ENCODE data around the gene TMIE. TPM values are rescaled to one million over a fixed set of nuclear protein-coding genes. Genes with fewer than 3 reads are reported as not detected.
A peak's percentile ranks its signal among the peaks of the same experiment; 100 is the strongest.

TMIE gene
- total and polyA plus RNA-seq, 7 donors, result 0.63 to 1.8 (median 1.3) TPM; not detected in 3

GRCh38 chr3:46672349-46672695, 28.9 kb upstream of the TMIE start:
- Histone ChIP-seq H3K27me3 (no peaks in the 10 kb centered on the region), H3K4me1 (no peaks in the 10 kb centered on the region), H3K4me3 (no peak overlapping the region), H3K27ac (no peak overlapping the region), H3K36me3 (no peaks in the 10 kb centered on the region), H3K9me3 (no peaks in the 10 kb centered on the region)
- 91 to 92% methylated on average over 6 of the region's 6 CpGs for WGBS, 2 donors
- no peak for DNase-seq
- intact Hi-C loops (cut with DNase I), result no loop called here
- TF ChIP-seq EP300 (IDR thresholded peaks at IDR 0.05), result no peak
- no peak for TF ChIP-seq CTCF (IDR thresholded peaks at IDR 0.05)
- TF ChIP-seq POLR2AphosphoS5 (IDR thresholded peaks at IDR 0.05), result no peak
- TF ChIP-seq POLR2A (IDR thresholded peaks at IDR 0.05), result no peak

GRCh38 chr3:46673151-46674030, 27.8 kb upstream of the TMIE start:
- 88% methylated on average over 10 of the region's 10 CpGs for WGBS, 2 donors
- DNase-seq, result peak; percentile 30
- no peaks in the 10 kb centered on the region for H3K9me3 ChIP-seq
- intact Hi-C loops (cut with DNase I), result no loop called here
- no peak for TF ChIP-seq CTCF (IDR thresholded peaks at IDR 0.05)
- H3K4me1 ChIP-seq, result no peaks in the 10 kb centered on the region
- no peaks in the 10 kb centered on the region for H3K36me3 ChIP-seq
- no peak overlapping the region for H3K27ac ChIP-seq
- no peak overlapping the region for H3K4me3 ChIP-seq
- H3K27me3 ChIP-seq, result no peaks in the 10 kb centered on the region

GRCh38 chr3:46674031-46674845, 27.0 kb upstream of the TMIE start:
- no peak for TF ChIP-seq POLR2AphosphoS5 (IDR thresholded peaks at IDR 0.05)
- Histone ChIP-seq H3K9me3 (no peaks in the 10 kb centered on the region), H3K27ac (no peak overlapping the region), H3K4me3 (no peak overlapping the region), H3K36me3 (no peaks in the 10 kb centered on the region), H3K4me1 (no peaks in the 10 kb centered on the region), H3K27me3 (no peaks in the 10 kb centered on the region)
- 93 to 94% methylated on average over 12 of the region's 12 CpGs for WGBS, 2 donors
- DNase-seq, result peak; percentile 43
- intact Hi-C loops (cut with DNase I), result no loop called here

- intact Hi-C loops (cut with DNase I), result no loop called here
- no peaks in the 10 kb centered on the region for H3K4me1 ChIP-seq
- H3K36me3 ChIP-seq, result no peaks in the 10 kb centered on the region
- no peaks in the 10 kb centered on the region for H3K27me3 ChIP-seq
- WGBS, 2 donors, result 93 to 95% methylated on average over 6 of the region's 6 CpGs
- H3K9me3 ChIP-seq, result no peaks in the 10 kb centered on the region
- DNase-seq, result peak; percentile 49
- TF ChIP-seq POLR2AphosphoS5 (IDR thresholded peaks at IDR 0.05) (no peak), EP300 (IDR thresholded peaks at IDR 0.05) (no peak), CTCF (IDR thresholded peaks at IDR 0.05) (no peak), POLR2A (IDR thresholded peaks at IDR 0.05) (no peak)
- no peak overlapping the region for H3K27ac ChIP-seq
- no peak overlapping the region for H3K4me3 ChIP-seq
These were observed 25.8 kb upstream of the TMIE start for GRCh38 chr3:46675426-46675825.

GRCh38 chr3:46675843-46676567, 25.2 kb upstream of the TMIE start:
- H3K27ac ChIP-seq, result no peak overlapping the region
- intact Hi-C loops (cut with DNase I), result no loop called here
- peak; percentile 64 for DNase-seq
- no peaks in the 10 kb centered on the region for H3K36me3 ChIP-seq
- no peak overlapping the region for H3K4me3 ChIP-seq
- no peaks in the 10 kb centered on the region for H3K9me3 ChIP-seq
- H3K4me1 ChIP-seq, result no peaks in the 10 kb centered on the region
- TF ChIP-seq EP300 (IDR thresholded peaks at IDR 0.05) (no peak), CTCF (IDR thresholded peaks at IDR 0.05) (no peak), POLR2A (IDR thresholded peaks at IDR 0.05) (no peak), POLR2AphosphoS5 (IDR thresholded peaks at IDR 0.05) (no peak)
- 86 to 87% methylated on average over 9 of the region's 9 CpGs for WGBS, 2 donors
- H3K27me3 ChIP-seq, result no peaks in the 10 kb centered on the region
